ENCODE data around the gene NOXA1. TPM values are rescaled to one million over a fixed set of nuclear protein-coding genes. Genes with fewer than 3 reads are reported as not detected.

NOXA1 gene
- total and polyA plus RNA-seq, 2 of the 8 experiments (the other 6 are each of a cell fraction or from before 2014, with no cell fraction given) = 0.34 to 0.91 TPM

DNA sequence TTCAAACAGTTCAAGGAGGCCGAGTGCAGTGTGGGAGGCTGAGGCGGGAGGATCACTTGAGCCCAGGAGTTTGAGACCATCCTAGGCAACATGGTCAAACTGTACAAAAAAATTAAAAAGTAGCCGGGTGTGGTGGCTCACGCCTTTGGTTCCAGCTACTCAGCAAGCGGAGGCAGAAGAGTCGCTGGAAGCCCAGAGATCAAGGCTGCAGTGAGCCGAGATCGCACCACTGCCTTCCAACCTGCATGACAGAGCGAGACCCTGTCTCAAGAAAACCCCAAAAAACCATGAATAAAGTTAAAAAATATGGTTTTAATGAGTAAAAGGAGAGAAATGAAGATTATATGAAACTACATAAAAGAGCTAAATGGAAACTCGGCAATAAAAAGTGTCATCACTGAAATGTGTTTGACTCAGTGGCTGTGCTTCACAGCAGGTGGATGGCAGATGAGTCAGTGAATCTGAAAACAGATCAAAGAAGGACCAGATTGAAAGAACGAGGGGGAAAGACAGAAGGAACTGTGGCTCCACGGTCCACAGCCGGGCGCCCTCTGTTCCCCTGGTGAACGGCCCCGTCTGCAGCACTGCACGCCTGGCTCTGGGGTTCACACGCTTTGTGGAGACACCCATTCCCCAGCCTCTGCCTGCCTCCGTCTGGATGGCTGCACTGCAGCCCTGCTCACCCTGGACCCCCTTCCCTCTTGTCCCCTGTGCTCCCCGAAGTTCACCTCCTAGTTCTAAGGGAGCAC is 25.3 kb upstream of the NOXA1 start (continued):
- no peak for TF ChIP-seq YY1 (IDR thresholded peaks at IDR 0.05; ENCODE audit: low read depth, low read length)
- no peak for TF ChIP-seq PHF8 (conservative IDR thresholded peaks at IDR 0.05; ENCODE audit: low read depth, low read length)
- no peak for TF ChIP-seq KDM4A (IDR thresholded peaks at IDR 0.05; ENCODE audit: low read depth, low read length, severe bottlenecking)
